WTC11 (cell line): ENCODE data around the gene CAMSAP1. TPM values are rescaled to one million over a fixed set of nuclear protein-coding genes. Genes with fewer than 3 reads are reported as not detected.

Source experiments
- ATAC-seq: fragments of 200-7000 bp; cut with Tn5 transposase; 2 replicates; pipeline ENCODE4 v1.10.0; 2021; ENCODE audit warnings: mild to moderate bottlenecking, moderate library complexity
- CTCF ChIA-PET: fragments of 300-600 bp; sonication (Branson Sonifier 250); formaldehyde crosslinking; loops from one replicate; lab custom pipeline; 2021; ENCODE audit warnings: antibody characterized with exemption; lab: Charles Lee
- POLR2A ChIA-PET: fragments of 350-600 bp; sonication (Branson Sonifier 250); formaldehyde crosslinking; loops from one replicate; lab custom pipeline; 2021; ENCODE audit warnings: antibody characterized with exemption; lab: Charles Lee
- DNase-seq: peaks from one replicate; pipeline ENCODE4 v3.0.0; 2021; ENCODE audit warnings: low spot score
- H3K27ac Mint-ChIP-seq: 2 replicates; pipeline ENCODE4 v1.8.0; 2021; ENCODE audit warnings: mixed read lengths
- H3K27me3 Mint-ChIP-seq: 2 replicates; pipeline ENCODE4 v1.8.0; 2021; ENCODE audit warnings: low read depth, mild to moderate bottlenecking, moderate library complexity, mixed read lengths
- H3K36me3 Mint-ChIP-seq: 2 replicates; pipeline ENCODE4 v1.8.0; 2021; ENCODE audit warnings: mixed read lengths
- H3K4me1 Mint-ChIP-seq: 2 replicates; pipeline ENCODE4 v1.8.0; 2022; ENCODE audit warnings: mixed read lengths
- H3K4me3 Mint-ChIP-seq: 2 replicates; pipeline ENCODE4 v1.8.0; 2021; ENCODE audit warnings: mild to moderate bottlenecking, moderate library complexity, mixed read lengths
- H3K9me3 Mint-ChIP-seq: 2 replicates; pipeline ENCODE4 v1.8.0; 2021; ENCODE audit warnings: mixed read lengths
- CBFB ChIP-seq: sonication (generic); formaldehyde crosslinking; IDR thresholded peaks from 2 replicates; pipeline ENCODE4 v1.8.1; 2022; ENCODE audit warnings: mild to moderate bottlenecking, low read depth, missing genetic modification reagents
- ELF4 ChIP-seq: sonication (generic); formaldehyde crosslinking; IDR thresholded peaks from 2 replicates; pipeline ENCODE4 v1.8.1; 2022; ENCODE audit warnings: low read depth, mild to moderate bottlenecking, moderate library complexity, missing genetic modification reagents
- MYBL2 ChIP-seq: sonication (generic); formaldehyde crosslinking; IDR thresholded peaks from 2 replicates; pipeline ENCODE4 v1.8.1; 2023; ENCODE audit warnings: mild to moderate bottlenecking, moderate library complexity, missing genetic modification reagents
- NFE2L1 ChIP-seq: sonication (generic); formaldehyde crosslinking; IDR thresholded peaks from 2 replicates; pipeline ENCODE4 v1.8.1; 2023; ENCODE audit warnings: missing genetic modification reagents
- OVOL2 ChIP-seq: fragments of 250-450 bp; sonication (Bioruptor Pico); IDR thresholded peaks from 2 replicates; pipeline ENCODE4 v1.9.0; 2021; ENCODE audit warnings: mild to moderate bottlenecking, borderline replicate concordance
- PRRX2 ChIP-seq: fragments of 250-450 bp; sonication (Bioruptor Pico); IDR thresholded peaks from 2 replicates; pipeline ENCODE4 v1.8.0; 2021; ENCODE audit warnings: mild to moderate bottlenecking
- RELA ChIP-seq: sonication (generic); formaldehyde crosslinking; IDR thresholded peaks from 2 replicates; pipeline ENCODE4 v1.8.1; 2022; ENCODE audit warnings: missing genetic modification reagents, mild to moderate bottlenecking, borderline replicate concordance
- SMAD4 ChIP-seq: sonication (generic); formaldehyde crosslinking; IDR thresholded peaks from 2 replicates; pipeline ENCODE4 v1.8.0; 2022; ENCODE audit warnings: mild to moderate bottlenecking, missing genetic modification reagents
- SP1 ChIP-seq: sonication (generic); formaldehyde crosslinking; conservative IDR thresholded peaks from 2 replicates; pipeline ENCODE4 v1.8.1; 2022; ENCODE audit warnings: missing genetic modification reagents
- TEAD1 ChIP-seq: sonication (generic); formaldehyde crosslinking; IDR thresholded peaks from 2 replicates; pipeline ENCODE4 v1.8.0; 2022; ENCODE audit warnings: mild to moderate bottlenecking, missing genetic modification reagents
- ZBTB21 ChIP-seq: sonication (generic); formaldehyde crosslinking; IDR thresholded peaks from 2 replicates; pipeline ENCODE4 v1.8.1; 2023; ENCODE audit warnings: mild to moderate bottlenecking, missing genetic modification reagents, borderline replicate concordance
- ZNF138 ChIP-seq: sonication (generic); formaldehyde crosslinking; conservative IDR thresholded peaks from 2 replicates; pipeline ENCODE4 v1.8.1; 2022; ENCODE audit warnings: mild to moderate bottlenecking, moderate library complexity, missing genetic modification reagents
- ZNF219 ChIP-seq: sonication (generic); formaldehyde crosslinking; IDR thresholded peaks from 2 replicates; pipeline ENCODE4 v1.8.0; 2023; ENCODE audit warnings: missing genetic modification reagents, mild to moderate bottlenecking, borderline replicate concordance
- ZNF232 ChIP-seq: sonication (generic); formaldehyde crosslinking; IDR thresholded peaks from 2 replicates; pipeline ENCODE4 v1.8.0; 2022; ENCODE audit warnings: mild to moderate bottlenecking, missing genetic modification reagents
- ZNF317 ChIP-seq: sonication (generic); formaldehyde crosslinking; IDR thresholded peaks from 2 replicates; pipeline ENCODE4 v1.8.1; 2023; ENCODE audit warnings: low read depth, mild to moderate bottlenecking, moderate library complexity, missing genetic modification reagents, borderline replicate concordance
- total RNA-seq: library from RNA; stranded (reverse); gene quantifications from 3 replicates; pipeline ENCODE4 v1.2.3, GENCODE V29; 2021
- TF ChIP-seq, protein P1 (sequence below): fragments of 250-450 bp; sonication (Bioruptor Pico); IDR thresholded peaks from 2 replicates; pipeline ENCODE4 v1.9.0; 2021; ENCODE audit warnings: mild to moderate bottlenecking
- TF ChIP-seq, protein P2 (sequence below): fragments of 200-600 bp; IDR thresholded peaks from 2 replicates; pipeline ENCODE4 v1.8.0; 2022; ENCODE audit warnings: antibody characterized with exemption
- TF ChIP-seq, protein P3 (sequence below): sonication (generic); formaldehyde crosslinking; IDR thresholded peaks from 2 replicates; pipeline ENCODE4 v1.8.0; 2022; ENCODE audit warnings: mild to moderate bottlenecking, missing genetic modification reagents
- TF ChIP-seq, protein P4 (sequence below): sonication (generic); formaldehyde crosslinking; IDR thresholded peaks from 2 replicates; pipeline ENCODE4 v1.8.0; 2022; ENCODE audit warnings: missing genetic modification reagents
- TF ChIP-seq, protein P5 (sequence below): sonication (generic); formaldehyde crosslinking; IDR thresholded peaks from 2 replicates; pipeline ENCODE4 v1.8.1; 2022; ENCODE audit warnings: missing genetic modification reagents, borderline replicate concordance
- TF ChIP-seq, protein P6 (sequence below): sonication (generic); formaldehyde crosslinking; IDR thresholded peaks from 2 replicates; pipeline ENCODE4 v1.8.1; 2022; ENCODE audit warnings: low read depth, missing genetic modification reagents, borderline replicate concordance
- TF ChIP-seq, protein P7 (sequence below): fragments of 250-450 bp; sonication (Bioruptor Pico); IDR thresholded peaks from 2 replicates; pipeline ENCODE4 v1.8.0; 2021; ENCODE audit warnings: mild to moderate bottlenecking

CAMSAP1 gene
- total RNA-seq, 1 experiment from 2014 or later = 40.5 TPM

DNA sequence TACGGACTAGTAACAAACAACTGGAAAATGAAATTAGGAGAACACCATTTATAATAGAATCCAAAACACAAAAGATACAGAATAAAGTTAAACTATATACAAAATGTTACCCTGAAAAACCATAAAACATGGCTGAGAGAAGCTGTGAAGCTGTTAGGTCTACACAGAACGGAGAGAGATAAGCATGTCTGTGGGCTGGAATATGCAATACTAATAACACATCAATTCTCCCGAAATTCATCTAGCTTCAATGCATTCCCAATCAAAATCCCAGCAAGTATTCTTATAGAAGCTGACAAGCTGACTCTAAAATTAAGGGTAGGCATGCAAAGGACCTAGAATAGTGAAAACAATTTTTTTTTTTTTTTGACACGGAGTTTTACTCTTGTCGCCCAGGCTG lies 32.5 kb downstream of the CAMSAP1 start:
- Mint-ChIP-seq H3K27me3 (no peaks in the 10 kb centered on the region), H3K36me3 (peaks cover 10% of the 10 kb centered on the region), H3K4me3 (no peak overlapping the region), H3K27ac (peak overlapping the region; percentile 75; the same call in 1 of the 2 replicates), H3K9me3 (peaks cover 2% of the 10 kb centered on the region), H3K4me1 (peaks cover 57% of the 10 kb centered on the region)
- no peak for TF ChIP-seq RELA (CRISPR knock-in tag)
- no peak for TF ChIP-seq ZBTB21 (CRISPR knock-in tag)
- no peak for TF ChIP-seq ELF4 (CRISPR knock-in tag)
- TF ChIP-seq SP1 = no peak
- TF ChIP-seq, protein P1, sequence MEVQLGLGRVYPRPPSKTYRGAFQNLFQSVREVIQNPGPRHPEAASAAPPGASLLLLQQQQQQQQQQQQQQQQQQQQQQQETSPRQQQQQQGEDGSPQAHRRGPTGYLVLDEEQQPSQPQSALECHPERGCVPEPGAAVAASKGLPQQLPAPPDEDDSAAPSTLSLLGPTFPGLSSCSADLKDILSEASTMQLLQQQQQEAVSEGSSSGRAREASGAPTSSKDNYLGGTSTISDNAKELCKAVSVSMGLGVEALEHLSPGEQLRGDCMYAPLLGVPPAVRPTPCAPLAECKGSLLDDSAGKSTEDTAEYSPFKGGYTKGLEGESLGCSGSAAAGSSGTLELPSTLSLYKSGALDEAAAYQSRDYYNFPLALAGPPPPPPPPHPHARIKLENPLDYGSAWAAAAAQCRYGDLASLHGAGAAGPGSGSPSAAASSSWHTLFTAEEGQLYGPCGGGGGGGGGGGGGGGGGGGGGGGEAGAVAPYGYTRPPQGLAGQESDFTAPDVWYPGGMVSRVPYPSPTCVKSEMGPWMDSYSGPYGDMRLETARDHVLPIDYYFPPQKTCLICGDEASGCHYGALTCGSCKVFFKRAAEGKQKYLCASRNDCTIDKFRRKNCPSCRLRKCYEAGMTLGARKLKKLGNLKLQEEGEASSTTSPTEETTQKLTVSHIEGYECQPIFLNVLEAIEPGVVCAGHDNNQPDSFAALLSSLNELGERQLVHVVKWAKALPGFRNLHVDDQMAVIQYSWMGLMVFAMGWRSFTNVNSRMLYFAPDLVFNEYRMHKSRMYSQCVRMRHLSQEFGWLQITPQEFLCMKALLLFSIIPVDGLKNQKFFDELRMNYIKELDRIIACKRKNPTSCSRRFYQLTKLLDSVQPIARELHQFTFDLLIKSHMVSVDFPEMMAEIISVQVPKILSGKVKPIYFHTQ (CRISPR knock-in tag) = no peak
- no peak for TF ChIP-seq TEAD1 (CRISPR knock-in tag)
- TF ChIP-seq CBFB (CRISPR knock-in tag) = no peak
- TF ChIP-seq OVOL2 (CRISPR knock-in tag) = no peak
- TF ChIP-seq, protein P2, sequence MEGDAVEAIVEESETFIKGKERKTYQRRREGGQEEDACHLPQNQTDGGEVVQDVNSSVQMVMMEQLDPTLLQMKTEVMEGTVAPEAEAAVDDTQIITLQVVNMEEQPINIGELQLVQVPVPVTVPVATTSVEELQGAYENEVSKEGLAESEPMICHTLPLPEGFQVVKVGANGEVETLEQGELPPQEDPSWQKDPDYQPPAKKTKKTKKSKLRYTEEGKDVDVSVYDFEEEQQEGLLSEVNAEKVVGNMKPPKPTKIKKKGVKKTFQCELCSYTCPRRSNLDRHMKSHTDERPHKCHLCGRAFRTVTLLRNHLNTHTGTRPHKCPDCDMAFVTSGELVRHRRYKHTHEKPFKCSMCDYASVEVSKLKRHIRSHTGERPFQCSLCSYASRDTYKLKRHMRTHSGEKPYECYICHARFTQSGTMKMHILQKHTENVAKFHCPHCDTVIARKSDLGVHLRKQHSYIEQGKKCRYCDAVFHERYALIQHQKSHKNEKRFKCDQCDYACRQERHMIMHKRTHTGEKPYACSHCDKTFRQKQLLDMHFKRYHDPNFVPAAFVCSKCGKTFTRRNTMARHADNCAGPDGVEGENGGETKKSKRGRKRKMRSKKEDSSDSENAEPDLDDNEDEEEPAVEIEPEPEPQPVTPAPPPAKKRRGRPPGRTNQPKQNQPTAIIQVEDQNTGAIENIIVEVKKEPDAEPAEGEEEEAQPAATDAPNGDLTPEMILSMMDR = no peak
- TF ChIP-seq MYBL2 (CRISPR knock-in tag) = no peak
- TF ChIP-seq, protein P3, sequence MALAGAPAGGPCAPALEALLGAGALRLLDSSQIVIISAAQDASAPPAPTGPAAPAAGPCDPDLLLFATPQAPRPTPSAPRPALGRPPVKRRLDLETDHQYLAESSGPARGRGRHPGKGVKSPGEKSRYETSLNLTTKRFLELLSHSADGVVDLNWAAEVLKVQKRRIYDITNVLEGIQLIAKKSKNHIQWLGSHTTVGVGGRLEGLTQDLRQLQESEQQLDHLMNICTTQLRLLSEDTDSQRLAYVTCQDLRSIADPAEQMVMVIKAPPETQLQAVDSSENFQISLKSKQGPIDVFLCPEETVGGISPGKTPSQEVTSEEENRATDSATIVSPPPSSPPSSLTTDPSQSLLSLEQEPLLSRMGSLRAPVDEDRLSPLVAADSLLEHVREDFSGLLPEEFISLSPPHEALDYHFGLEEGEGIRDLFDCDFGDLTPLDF (CRISPR knock-in tag) = no peak
- ChIA-PET POLR2A (no interaction called here), CTCF (interaction anchor here (2.0 kb wide), 1 partner anchor 10 kb away, joined by 9 read pairs; no protein-coding TSS in a partner anchor)
- no peak for DNase-seq
- ATAC-seq = no peak

DNA sequence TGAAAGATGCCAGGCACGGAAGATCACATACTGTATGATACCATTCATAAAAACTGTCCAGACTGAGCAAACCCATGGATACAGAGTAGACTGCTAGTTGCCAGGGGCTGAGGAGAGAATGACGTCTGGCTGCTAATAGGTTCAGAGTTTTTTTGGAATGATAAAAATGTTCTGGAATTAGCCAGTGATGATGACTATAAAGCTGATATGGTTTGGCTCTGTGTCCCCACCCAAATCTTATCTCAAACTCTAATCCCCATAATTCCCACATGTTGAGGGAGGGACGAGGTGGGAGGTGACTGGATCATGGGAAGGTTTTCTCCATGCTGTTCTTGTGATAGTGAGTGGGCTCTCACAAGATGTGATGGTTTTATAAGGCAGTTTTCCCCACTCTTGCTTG lies 37.4 kb downstream of the CAMSAP1 start:
- Mint-ChIP-seq H3K27ac (no peak overlapping the region), H3K4me3 (no peak overlapping the region), H3K9me3 (peaks cover 7% of the 10 kb centered on the region), H3K4me1 (peaks cover 51% of the 10 kb centered on the region), H3K27me3 (no peaks in the 10 kb centered on the region), H3K36me3 (peaks cover 16% of the 10 kb centered on the region)
- no peak for ATAC-seq
- ChIA-PET CTCF (no interaction called here), POLR2A (interaction anchor here (0.7 kb wide), 1 partner anchor 10 kb away, joined by 4 read pairs; no protein-coding TSS in a partner anchor)
- DNase-seq = no peak
- TF ChIP-seq ZNF138 (CRISPR knock-in tag) (no peak), ZNF232 (CRISPR knock-in tag) (no peak), PRRX2 (CRISPR knock-in tag) (no peak), ZNF219 (no peak), NFE2L1 (CRISPR knock-in tag) (no peak), OVOL2 (CRISPR knock-in tag) (no peak), ZNF317 (CRISPR knock-in tag) (no peak), SMAD4 (no peak)
- TF ChIP-seq, protein P4, sequence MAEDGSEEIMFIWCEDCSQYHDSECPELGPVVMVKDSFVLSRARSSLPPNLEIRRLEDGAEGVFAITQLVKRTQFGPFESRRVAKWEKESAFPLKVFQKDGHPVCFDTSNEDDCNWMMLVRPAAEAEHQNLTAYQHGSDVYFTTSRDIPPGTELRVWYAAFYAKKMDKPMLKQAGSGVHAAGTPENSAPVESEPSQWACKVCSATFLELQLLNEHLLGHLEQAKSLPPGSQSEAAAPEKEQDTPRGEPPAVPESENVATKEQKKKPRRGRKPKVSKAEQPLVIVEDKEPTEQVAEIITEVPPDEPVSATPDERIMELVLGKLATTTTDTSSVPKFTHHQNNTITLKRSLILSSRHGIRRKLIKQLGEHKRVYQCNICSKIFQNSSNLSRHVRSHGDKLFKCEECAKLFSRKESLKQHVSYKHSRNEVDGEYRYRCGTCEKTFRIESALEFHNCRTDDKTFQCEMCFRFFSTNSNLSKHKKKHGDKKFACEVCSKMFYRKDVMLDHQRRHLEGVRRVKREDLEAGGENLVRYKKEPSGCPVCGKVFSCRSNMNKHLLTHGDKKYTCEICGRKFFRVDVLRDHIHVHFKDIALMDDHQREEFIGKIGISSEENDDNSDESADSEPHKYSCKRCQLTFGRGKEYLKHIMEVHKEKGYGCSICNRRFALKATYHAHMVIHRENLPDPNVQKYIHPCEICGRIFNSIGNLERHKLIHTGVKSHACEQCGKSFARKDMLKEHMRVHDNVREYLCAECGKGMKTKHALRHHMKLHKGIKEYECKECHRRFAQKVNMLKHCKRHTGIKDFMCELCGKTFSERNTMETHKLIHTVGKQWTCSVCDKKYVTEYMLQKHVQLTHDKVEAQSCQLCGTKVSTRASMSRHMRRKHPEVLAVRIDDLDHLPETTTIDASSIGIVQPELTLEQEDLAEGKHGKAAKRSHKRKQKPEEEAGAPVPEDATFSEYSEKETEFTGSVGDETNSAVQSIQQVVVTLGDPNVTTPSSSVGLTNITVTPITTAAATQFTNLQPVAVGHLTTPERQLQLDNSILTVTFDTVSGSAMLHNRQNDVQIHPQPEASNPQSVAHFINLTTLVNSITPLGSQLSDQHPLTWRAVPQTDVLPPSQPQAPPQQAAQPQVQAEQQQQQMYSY = no peak
- TF ChIP-seq, protein P5, sequence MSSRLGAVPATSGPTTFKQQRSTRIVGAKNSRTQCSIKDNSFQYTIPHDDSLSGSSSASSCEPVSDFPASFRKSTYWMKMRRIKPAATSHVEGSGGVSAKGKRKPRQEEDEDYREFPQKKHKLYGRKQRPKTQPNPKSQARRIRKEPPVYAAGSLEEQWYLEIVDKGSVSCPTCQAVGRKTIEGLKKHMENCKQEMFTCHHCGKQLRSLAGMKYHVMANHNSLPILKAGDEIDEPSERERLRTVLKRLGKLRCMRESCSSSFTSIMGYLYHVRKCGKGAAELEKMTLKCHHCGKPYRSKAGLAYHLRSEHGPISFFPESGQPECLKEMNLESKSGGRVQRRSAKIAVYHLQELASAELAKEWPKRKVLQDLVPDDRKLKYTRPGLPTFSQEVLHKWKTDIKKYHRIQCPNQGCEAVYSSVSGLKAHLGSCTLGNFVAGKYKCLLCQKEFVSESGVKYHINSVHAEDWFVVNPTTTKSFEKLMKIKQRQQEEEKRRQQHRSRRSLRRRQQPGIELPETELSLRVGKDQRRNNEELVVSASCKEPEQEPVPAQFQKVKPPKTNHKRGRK (CRISPR knock-in tag) = no peak
- TF ChIP-seq, protein P6, sequence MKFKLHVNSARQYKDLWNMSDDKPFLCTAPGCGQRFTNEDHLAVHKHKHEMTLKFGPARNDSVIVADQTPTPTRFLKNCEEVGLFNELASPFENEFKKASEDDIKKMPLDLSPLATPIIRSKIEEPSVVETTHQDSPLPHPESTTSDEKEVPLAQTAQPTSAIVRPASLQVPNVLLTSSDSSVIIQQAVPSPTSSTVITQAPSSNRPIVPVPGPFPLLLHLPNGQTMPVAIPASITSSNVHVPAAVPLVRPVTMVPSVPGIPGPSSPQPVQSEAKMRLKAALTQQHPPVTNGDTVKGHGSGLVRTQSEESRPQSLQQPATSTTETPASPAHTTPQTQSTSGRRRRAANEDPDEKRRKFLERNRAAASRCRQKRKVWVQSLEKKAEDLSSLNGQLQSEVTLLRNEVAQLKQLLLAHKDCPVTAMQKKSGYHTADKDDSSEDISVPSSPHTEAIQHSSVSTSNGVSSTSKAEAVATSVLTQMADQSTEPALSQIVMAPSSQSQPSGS (CRISPR knock-in tag) = no peak
- TF ChIP-seq, protein P7, sequence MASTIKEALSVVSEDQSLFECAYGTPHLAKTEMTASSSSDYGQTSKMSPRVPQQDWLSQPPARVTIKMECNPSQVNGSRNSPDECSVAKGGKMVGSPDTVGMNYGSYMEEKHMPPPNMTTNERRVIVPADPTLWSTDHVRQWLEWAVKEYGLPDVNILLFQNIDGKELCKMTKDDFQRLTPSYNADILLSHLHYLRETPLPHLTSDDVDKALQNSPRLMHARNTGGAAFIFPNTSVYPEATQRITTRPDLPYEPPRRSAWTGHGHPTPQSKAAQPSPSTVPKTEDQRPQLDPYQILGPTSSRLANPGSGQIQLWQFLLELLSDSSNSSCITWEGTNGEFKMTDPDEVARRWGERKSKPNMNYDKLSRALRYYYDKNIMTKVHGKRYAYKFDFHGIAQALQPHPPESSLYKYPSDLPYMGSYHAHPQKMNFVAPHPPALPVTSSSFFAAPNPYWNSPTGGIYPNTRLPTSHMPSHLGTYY (CRISPR knock-in tag) = no peak
